Activated CD8-positive, alpha-beta T cell treated with anti-CD3 and anti-CD28 coated beads, Interleukin-2, amount 10 ng/mL, durations not matched to agents 7 days and 5 days (primary cell): ENCODE data around the gene SLC4A1AP. TPM values are rescaled to one million over a fixed set of nuclear protein-coding genes. Genes with fewer than 3 reads are reported as not detected.

ENCODE experiments used
- ATAC-seq: fragments of 150-1000 bp; cut with Tn5 transposase; one replicate; pipeline ENCODE4 v1.10.0; 2021; ENCODE audit warnings: moderate library complexity
- CTCF ChIA-PET: fragments of 350-600 bp; sonication (Branson Sonifier 250); formaldehyde crosslinking; loops from one replicate; lab custom pipeline; 2021; ENCODE audit warnings: antibody characterized with exemption; lab: Charles Lee
- POLR2A ChIA-PET: fragments of 350-600 bp; sonication (Branson Sonifier 250); formaldehyde crosslinking; loops from one replicate; lab custom pipeline; 2021; ENCODE audit warnings: antibody characterized with exemption; lab: Charles Lee
- DNase-seq: peaks from one replicate; pipeline ENCODE4 v3.0.0-alpha.2; 2020
- H3K27ac Mint-ChIP-seq: one replicate; pipeline ENCODE4 v1.8.0; 2021; ENCODE audit warnings: mild to moderate bottlenecking, mixed read lengths
- H3K27me3 Mint-ChIP-seq: one replicate; pipeline ENCODE4 v1.8.0; 2021; ENCODE audit warnings: low read depth, mixed read lengths
- H3K36me3 Mint-ChIP-seq: one replicate; pipeline ENCODE4 v1.8.0; 2021; ENCODE audit warnings: low read depth, mixed read lengths
- H3K4me1 Mint-ChIP-seq: one replicate; pipeline ENCODE4 v1.8.0; 2021; ENCODE audit warnings: low read depth, mixed read lengths
- H3K4me3 Mint-ChIP-seq: one replicate; pipeline ENCODE4 v1.8.0; 2021; ENCODE audit warnings: mild to moderate bottlenecking, mixed read lengths
- H3K9me3 Mint-ChIP-seq: one replicate; pipeline ENCODE4 v1.8.0; 2022; ENCODE audit warnings: mixed read lengths; ENCODE audit not compliant: insufficient read depth
- total RNA-seq, 2 experiments: library from RNA; stranded (reverse); gene quantifications; one replicate each; pipeline ENCODE4 v1.2.3, GENCODE V29; 2021

The SLC4A1AP gene
- total RNA-seq, 2 experiments from 2014 or later = 24.2 to 25.2 TPM

- Mint-ChIP-seq H3K36me3 (peaks cover 60% of the 10 kb centered on the region), H3K27me3 (no peaks in the 10 kb centered on the region), H3K9me3 (no peaks in the 10 kb centered on the region), H3K27ac (no peak overlapping the region), H3K4me1 (no peaks in the 10 kb centered on the region), H3K4me3 (no peak overlapping the region)
- CTCF ChIA-PET = interaction anchor here (2.3 kb wide), 1 partner anchor 31 kb away, joined by 6 read pairs; no protein-coding TSS in a partner anchor
- POLR2A ChIA-PET = interaction anchor here (1.1 kb wide), 1 partner anchor 11 kb away, joined by 3 read pairs; the partner anchor contains the start of genes SLC4A1AP and SUPT7L
- ATAC-seq (no peak), DNase-seq (no peak)
These were observed 10.9 kb upstream of the SLC4A1AP start for GRCh38 chr2:27652790-27653189.

- Mint-ChIP-seq H3K27me3 (no peaks in the 10 kb centered on the region), H3K9me3 (no peaks in the 10 kb centered on the region), H3K27ac (no peak overlapping the region), H3K36me3 (peaks cover 60% of the 10 kb centered on the region), H3K4me1 (no peaks in the 10 kb centered on the region), H3K4me3 (no peak overlapping the region)
- DNase-seq (no peak), ATAC-seq (peak; percentile 8)
- POLR2A ChIA-PET = interaction anchor here (0.6 to 1.1 kb wide), 3 partner anchors 10 to 1120 kb away, joined by 3 read pairs; partner anchors contain the start of genes SLC4A1AP and SUPT7L
- CTCF ChIA-PET = interaction anchor here (2.3 kb wide), 1 partner anchor 30 kb away, joined by 6 read pairs; no protein-coding TSS in a partner anchor
These were observed 10.3 kb upstream of the SLC4A1AP start for GRCh38 chr2:27653397-27653796.

GRCh38 chr2:27655155-27655951 is 8.3 kb upstream of the SLC4A1AP start:
- Mint-ChIP-seq H3K27me3 (no peaks in the 10 kb centered on the region), H3K4me3 (no peak overlapping the region), H3K36me3 (peaks cover 62% of the 10 kb centered on the region), H3K27ac (no peak overlapping the region), H3K4me1 (peaks cover 6% of the 10 kb centered on the region), H3K9me3 (no peaks in the 10 kb centered on the region)
- ChIA-PET CTCF (interaction anchor here (1.2 to 2.7 kb wide), 2 partner anchors 8 to 28 kb away, joined by 3 to 13 read pairs; no protein-coding TSS in a partner anchor), POLR2A (interaction anchor here (0.7 kb wide), 1 partner anchor 8 kb away, joined by 4 read pairs; the partner anchor contains the start of genes SLC4A1AP and SUPT7L)
- DNase-seq (no peak), ATAC-seq (no peak)

GRCh38 chr2:27661371-27661770 is 2.3 kb upstream of the SLC4A1AP start:
- H3K27me3 Mint-ChIP-seq = no peaks in the 10 kb centered on the region
- no peak for ATAC-seq
- POLR2A ChIA-PET = no interaction called here
- DNase-seq = no peak
- H3K36me3 Mint-ChIP-seq = peaks cover 43% of the 10 kb centered on the region
- peak overlapping the region; percentile 10 for H3K4me3 Mint-ChIP-seq
- H3K4me1 Mint-ChIP-seq = peaks cover 40% of the 10 kb centered on the region
- no peaks in the 10 kb centered on the region for H3K9me3 Mint-ChIP-seq
- H3K27ac Mint-ChIP-seq = no peak overlapping the region
- CTCF ChIA-PET = interaction anchor here (0.8 to 1.2 kb wide), 2 partner anchors 21 to 22 kb away, joined by 3 read pairs; no protein-coding TSS in a partner anchor

GRCh38 chr2:27664154-27664574 is 475 bp downstream of the SLC4A1AP start:
- CTCF ChIA-PET = interaction anchor here (1.0 to 2.0 kb wide), 4 partner anchors 12 to 32 kb away, joined by 3 to 27 read pairs (median 3); no protein-coding TSS in a partner anchor

GRCh38 chr2:27664622-27665363 is 1.1 kb downstream of the SLC4A1AP start:
- no peak for DNase-seq
- POLR2A ChIA-PET = interaction anchor here (0.8 to 1.9 kb wide), 4 partner anchors 18 to 81 kb away, joined by 3 to 5 read pairs (median 4); partner anchors contain the start of gene ZNF512
- peak overlapping the region; percentile 99 for H3K4me3 Mint-ChIP-seq
- peaks cover 41% of the 10 kb centered on the region for H3K4me1 Mint-ChIP-seq
- H3K27me3 Mint-ChIP-seq = no peaks in the 10 kb centered on the region
- H3K9me3 Mint-ChIP-seq = no peaks in the 10 kb centered on the region
- CTCF ChIA-PET = interaction anchor here (1.4 to 3.3 kb wide), 4 partner anchors 18 to 47 kb away, joined by 3 to 30 read pairs (median 15); no protein-coding TSS in a partner anchor
- H3K27ac Mint-ChIP-seq = peak overlapping the region; percentile 100
- ATAC-seq = no peak
- H3K36me3 Mint-ChIP-seq = peaks cover 39% of the 10 kb centered on the region

More at GRCh38 chr2:27664154-27664574, 475 bp downstream of the SLC4A1AP start:
- Mint-ChIP-seq H3K9me3 (no peaks in the 10 kb centered on the region), H3K4me1 (peaks cover 45% of the 10 kb centered on the region), H3K27ac (peak overlapping the region; percentile 100), H3K36me3 (peaks cover 41% of the 10 kb centered on the region), H3K27me3 (no peaks in the 10 kb centered on the region), H3K4me3 (peak overlapping the region; percentile 99)
- peak; percentile 41 for ATAC-seq
- POLR2A ChIA-PET = interaction anchor here (0.7 to 1.9 kb wide), 14 partner anchors 9 to 613 kb away, joined by 3 to 7 read pairs (median 5); partner anchors contain the start of genes AGBL5, CCDC121, GPN1 and MRPL33
- DNase-seq = no peak

- H3K4me3 Mint-ChIP-seq = no peak overlapping the region
- DNase-seq (no peak), ATAC-seq (no peak)
- H3K27ac Mint-ChIP-seq = no peak overlapping the region
- H3K27me3 Mint-ChIP-seq = no peaks in the 10 kb centered on the region
- peaks cover 34% of the 10 kb centered on the region for H3K36me3 Mint-ChIP-seq
- POLR2A ChIA-PET = no interaction called here
- CTCF ChIA-PET = interaction anchor here (2.3 to 3.3 kb wide), 2 partner anchors 14 to 16 kb away, joined by 6 to 30 read pairs; no protein-coding TSS in a partner anchor
- H3K4me1 Mint-ChIP-seq = peaks cover 32% of the 10 kb centered on the region
- H3K9me3 Mint-ChIP-seq = no peaks in the 10 kb centered on the region
These were observed 3.8 kb downstream of the SLC4A1AP start for GRCh38 chr2:27667446-27667845.

- H3K36me3 Mint-ChIP-seq = peaks cover 50% of the 10 kb centered on the region
- peaks cover 9% of the 10 kb centered on the region for H3K4me1 Mint-ChIP-seq
- POLR2A ChIA-PET = no interaction called here
- ATAC-seq (no peak), DNase-seq (no peak)
- no peaks in the 10 kb centered on the region for H3K27me3 Mint-ChIP-seq
- H3K9me3 Mint-ChIP-seq = no peaks in the 10 kb centered on the region
- no peak overlapping the region for H3K4me3 Mint-ChIP-seq
- no peak overlapping the region for H3K27ac Mint-ChIP-seq
- CTCF ChIA-PET = interaction anchor here (4.6 kb wide), 1 partner anchor 12 kb away, joined by 40 read pairs; no protein-coding TSS in a partner anchor
These were observed 7.5 kb downstream of the SLC4A1AP start for GRCh38 chr2:27671235-27671634.

GRCh38 chr2:27672723-27673486 is 9.2 kb downstream of the SLC4A1AP start:
- POLR2A ChIA-PET = interaction anchor here (1.0 kb wide), 1 partner anchor 10 kb away, joined by 5 read pairs; no protein-coding TSS in a partner anchor
- peaks cover 2% of the 10 kb centered on the region for H3K4me1 Mint-ChIP-seq
- H3K27me3 Mint-ChIP-seq = no peaks in the 10 kb centered on the region
- ATAC-seq (no peak), DNase-seq (no peak)
- no peak overlapping the region for H3K4me3 Mint-ChIP-seq
- no peak overlapping the region for H3K27ac Mint-ChIP-seq
- CTCF ChIA-PET = interaction anchor here (4.6 kb wide), 1 partner anchor 10 kb away, joined by 40 read pairs; no protein-coding TSS in a partner anchor
- peaks cover 47% of the 10 kb centered on the region for H3K36me3 Mint-ChIP-seq
- H3K9me3 Mint-ChIP-seq = no peaks in the 10 kb centered on the region

- H3K36me3 Mint-ChIP-seq = peaks cover 38% of the 10 kb centered on the region
- no peak overlapping the region for H3K4me3 Mint-ChIP-seq
- CTCF ChIA-PET = interaction anchor here (1.4 to 1.6 kb wide), 3 partner anchors 13 to 311 kb away, joined by 4 to 6 read pairs (median 5); partner anchors contain the start of gene EIF2B4
- no peaks in the 10 kb centered on the region for H3K27me3 Mint-ChIP-seq
- DNase-seq (no peak), ATAC-seq (no peak)
- no peaks in the 10 kb centered on the region for H3K9me3 Mint-ChIP-seq
- peaks cover 24% of the 10 kb centered on the region for H3K4me1 Mint-ChIP-seq
- POLR2A ChIA-PET = interaction anchor here (1.8 kb wide), 1 partner anchor 17 kb away, joined by 7 read pairs; the partner anchor contains the start of genes SLC4A1AP and SUPT7L
- H3K27ac Mint-ChIP-seq = no peak overlapping the region
These were observed 16.9 kb downstream of the SLC4A1AP start for GRCh38 chr2:27680571-27680970.
